CD4-positive, alpha-beta T cell treated with Interleukin-4 for 1 hour (primary cell): ENCODE data around the gene TAS2R60.
"Not testable (repeated sequence)": the region's sequence is repeated elsewhere in the genome, so short reads cannot be mapped to it uniquely, and the experiment has no call there.

ENCODE experiments used
- DNase-seq, 2 donors: peaks; one replicate each; pipeline ENCODE4 v3.0.0-alpha.2; 2020 to 2022

TAS2R60 gene

GRCh38 chr7:143411976-143412708 lies 31.1 kb upstream of the TAS2R60 start:
- no peak for DNase-seq

GRCh38 chr7:143413123-143413522 lies 30.1 kb upstream of the TAS2R60 start:
- no peak for DNase-seq

GRCh38 chr7:143415209-143415608 lies 28.0 kb upstream of the TAS2R60 start:
- DNase-seq: not testable (repeated sequence)

- no peak for DNase-seq
Measured at GRCh38 chr7:143415742-143416397, 27.4 kb upstream of the TAS2R60 start.

GRCh38 chr7:143416565-143417149 lies 26.6 kb upstream of the TAS2R60 start:
- peak in 1 of 2 donors; percentile 70 for DNase-seq

GRCh38 chr7:143417734-143418383 lies 25.4 kb upstream of the TAS2R60 start:
- no peak for DNase-seq

- DNase-seq: no peak
Measured at GRCh38 chr7:143418681-143419458, 24.4 kb upstream of the TAS2R60 start.

- DNase-seq: no peak
Measured at GRCh38 chr7:143419880-143420279, 23.4 kb upstream of the TAS2R60 start.

GRCh38 chr7:143420624-143421023 lies 22.6 kb upstream of the TAS2R60 start:
- DNase-seq: not testable (repeated sequence)

- DNase-seq: no peak
Measured at GRCh38 chr7:143422033-143422432, 21.2 kb upstream of the TAS2R60 start.

- not testable (repeated sequence) for DNase-seq
Measured at GRCh38 chr7:143424476-143424875, 18.8 kb upstream of the TAS2R60 start.

GRCh38 chr7:143426479-143427142 lies 16.6 kb upstream of the TAS2R60 start:
- DNase-seq: no peak

- no peak for DNase-seq
Measured at GRCh38 chr7:143429770-143430698, 13.2 kb upstream of the TAS2R60 start.

- no peak for DNase-seq
Measured at GRCh38 chr7:143431109-143431508, 12.1 kb upstream of the TAS2R60 start.

GRCh38 chr7:143433759-143434158 lies 9.5 kb upstream of the TAS2R60 start:
- DNase-seq: no peak

GRCh38 chr7:143434660-143435059 lies 8.6 kb upstream of the TAS2R60 start:
- no peak for DNase-seq

GRCh38 chr7:143435266-143435665 lies 8.0 kb upstream of the TAS2R60 start:
- no peak for DNase-seq

- DNase-seq: no peak
Measured at GRCh38 chr7:143436325-143436946, 6.8 kb upstream of the TAS2R60 start.

- no peak for DNase-seq
Measured at GRCh38 chr7:143437578-143437977, 5.7 kb upstream of the TAS2R60 start.

- no peak for DNase-seq
Measured at GRCh38 chr7:143439866-143440265, 3.4 kb upstream of the TAS2R60 start.
